ENCODE results near the gene FAM174B.

The FAM174B gene

DNA sequence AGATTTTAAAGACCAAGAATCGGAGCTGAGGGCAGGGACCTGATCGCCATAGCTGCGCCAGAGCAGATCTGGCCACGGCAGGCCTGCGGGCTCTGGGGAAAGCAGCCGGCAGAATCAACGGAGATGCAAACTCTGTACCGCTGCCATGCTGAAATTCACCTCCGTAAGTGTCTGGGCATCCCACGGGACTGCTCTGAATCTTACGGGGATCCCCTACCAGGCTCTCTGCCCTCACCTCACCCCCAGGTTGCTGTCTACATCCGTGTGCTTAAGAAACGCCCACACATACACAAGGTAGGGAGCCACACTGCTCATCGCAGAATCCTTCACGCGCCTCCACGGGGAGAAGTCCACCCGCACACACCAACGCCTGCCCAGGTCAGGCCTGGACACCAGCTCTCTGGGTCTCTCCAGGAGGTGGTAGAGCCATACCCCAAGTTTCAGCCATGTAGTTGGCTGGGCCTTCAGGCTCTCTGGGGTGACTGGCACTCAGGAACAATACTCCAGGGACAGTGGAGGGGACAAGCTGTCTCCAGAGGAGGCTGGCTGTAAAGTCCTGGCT lies 33.5 kb downstream of the FAM174B start:
- H3K4me1 ChIP-seq (ENCODE audit: control insufficient read depth, insufficient read depth, low read length) = peaks cover 65% of the 10 kb centered on the region

DNA sequence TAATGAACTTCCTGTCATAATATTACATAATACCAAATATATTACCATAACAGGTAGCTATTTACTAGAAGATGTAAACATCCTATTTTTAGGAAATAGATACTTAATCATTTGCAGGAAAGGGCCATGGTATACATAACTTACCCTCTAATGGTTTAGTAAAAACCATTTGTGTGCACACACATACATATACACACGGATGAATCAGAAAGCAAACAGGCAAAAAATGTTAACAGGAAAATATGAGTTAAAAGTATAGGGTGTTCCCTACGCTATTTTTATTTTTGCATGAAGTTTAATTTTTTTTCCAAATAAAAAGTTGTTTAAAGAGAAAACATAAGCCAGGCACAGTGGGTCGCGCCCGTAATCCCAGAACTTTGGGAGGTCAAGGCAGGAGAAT lies 34.6 kb downstream of the FAM174B start:
- Histone ChIP-seq H3K9ac (ENCODE audit: low read length) (no peak overlapping the region), H3K4me1 (ENCODE audit: control insufficient read depth, insufficient read depth, low read length) (peaks cover 76% of the 10 kb centered on the region), H3K27me3 (ENCODE audit: control insufficient read depth, insufficient read depth, low read length) (no peaks in the 10 kb centered on the region), H3K4me3 (ENCODE audit: low read length) (no peak overlapping the region), H3K9me3 (ENCODE audit: control insufficient read depth, low read length) (no peaks in the 10 kb centered on the region), H3K36me3 (ENCODE audit: control insufficient read depth, insufficient read depth, low read length) (no peaks in the 10 kb centered on the region)

More for the DNA sequence above, 33.5 kb downstream of the FAM174B start:
- no peaks in the 10 kb centered on the region for H3K27me3 ChIP-seq (ENCODE audit: control insufficient read depth, insufficient read depth, low read length)
- no peak overlapping the region for H3K9ac ChIP-seq (ENCODE audit: low read length)
- H3K36me3 ChIP-seq (ENCODE audit: control insufficient read depth, insufficient read depth, low read length) = no peaks in the 10 kb centered on the region
- H3K9me3 ChIP-seq (ENCODE audit: control insufficient read depth, low read length) = no peaks in the 10 kb centered on the region
- no peak overlapping the region for H3K4me3 ChIP-seq (ENCODE audit: low read length)

DNA sequence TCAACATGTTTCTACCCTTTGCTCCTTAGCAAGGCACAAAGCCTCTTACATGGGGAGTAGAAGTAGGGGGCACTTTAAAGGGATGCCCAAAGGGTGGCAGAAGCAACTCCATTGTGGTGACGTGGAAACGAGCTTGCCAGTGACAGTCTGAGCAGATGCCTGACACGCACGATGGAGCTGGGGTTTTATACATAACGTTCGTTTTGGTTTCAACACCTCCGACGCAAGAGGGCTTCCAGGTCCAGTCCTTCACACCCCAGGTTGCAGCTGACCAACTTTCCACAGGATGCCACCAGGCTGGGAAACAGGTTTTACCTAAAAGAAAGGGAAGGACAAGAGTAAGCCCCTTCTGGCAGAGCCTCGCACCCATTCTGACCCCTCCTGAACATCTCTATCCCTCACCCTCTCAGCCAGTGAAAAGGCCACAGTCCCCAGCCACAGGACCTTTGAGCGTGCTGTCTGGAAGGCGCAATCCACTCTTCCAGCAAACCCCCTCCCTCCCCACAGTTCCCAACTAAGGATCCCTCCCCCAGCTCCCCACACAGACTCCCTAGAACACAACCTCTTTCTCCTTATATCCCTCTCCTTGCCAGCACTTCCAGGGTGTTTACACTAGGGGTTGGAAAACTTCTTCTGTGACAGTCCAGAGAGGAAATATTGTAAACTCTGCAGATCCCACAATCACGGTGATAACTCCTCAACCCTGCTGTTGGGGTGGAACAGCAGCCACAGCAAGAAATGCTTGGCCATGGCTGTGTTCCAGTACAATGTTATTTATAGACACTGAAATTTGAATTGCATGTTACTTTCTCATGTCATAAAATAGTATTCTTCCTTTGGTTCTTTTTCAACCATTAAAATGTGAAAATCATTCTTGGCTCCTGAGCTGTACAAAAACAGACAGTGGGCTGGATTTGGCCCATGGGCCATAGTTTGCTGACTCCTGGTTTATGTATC lies 36.2 kb downstream of the FAM174B start:
- Histone ChIP-seq H3K4me3 (ENCODE audit: low read length) (no peak overlapping the region), H3K27me3 (ENCODE audit: control insufficient read depth, insufficient read depth, low read length) (no peaks in the 10 kb centered on the region), H3K9me3 (ENCODE audit: control insufficient read depth, low read length) (no peaks in the 10 kb centered on the region), H3K36me3 (ENCODE audit: control insufficient read depth, insufficient read depth, low read length) (no peaks in the 10 kb centered on the region), H3K9ac (ENCODE audit: low read length) (no peak overlapping the region), H3K4me1 (ENCODE audit: control insufficient read depth, insufficient read depth, low read length) (peaks cover 78% of the 10 kb centered on the region)

DNA sequence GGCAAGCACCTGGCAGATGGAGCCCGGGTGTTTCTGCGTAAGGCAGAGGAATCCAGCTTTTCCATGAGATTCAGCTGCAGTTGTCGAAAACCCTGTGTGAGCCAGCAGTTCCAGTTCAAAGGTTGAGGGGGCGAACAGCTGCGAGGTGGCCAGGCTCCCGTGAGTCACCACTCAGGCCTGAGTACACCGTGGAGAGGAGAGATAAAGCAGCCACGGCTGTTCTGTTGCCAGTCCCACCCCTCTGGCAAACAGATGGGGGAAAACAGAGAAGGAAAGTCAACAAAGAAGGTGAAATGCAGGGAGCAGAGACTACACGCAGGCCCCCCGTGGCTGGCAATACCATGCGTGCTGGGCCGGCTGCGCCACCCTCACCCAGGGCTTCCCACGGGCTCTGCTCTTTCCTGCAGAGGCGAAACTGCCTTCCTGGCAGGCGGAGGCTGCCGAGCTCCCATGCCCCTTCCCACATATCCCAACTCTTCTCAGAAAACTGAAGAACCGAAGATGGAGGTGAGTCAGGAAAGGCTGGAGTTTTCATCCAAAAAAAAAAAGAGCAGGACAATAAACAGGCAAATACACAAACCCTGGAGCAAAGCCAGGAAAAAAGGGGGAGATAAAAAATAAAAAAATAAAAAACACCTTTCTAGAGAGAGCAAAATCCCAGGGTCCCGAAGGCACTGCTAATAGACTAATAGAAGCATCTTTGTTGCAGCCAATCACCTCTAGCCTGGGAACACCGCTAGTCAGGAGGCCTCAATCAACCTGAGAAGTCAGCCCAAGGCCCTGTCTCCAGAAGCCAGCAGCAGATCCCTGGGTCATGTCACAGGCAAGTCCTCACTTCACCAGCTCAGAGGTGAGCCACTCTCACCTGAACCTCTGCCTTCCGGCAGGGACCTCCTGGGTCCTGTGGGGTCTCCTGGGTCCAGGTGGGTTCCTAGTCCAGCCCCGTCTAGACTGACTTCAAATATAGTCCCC lies 37.7 kb downstream of the FAM174B start:
- Histone ChIP-seq H3K9me3 (ENCODE audit: control insufficient read depth, low read length) (no peaks in the 10 kb centered on the region), H3K9ac (ENCODE audit: low read length) (peak overlapping the region; percentile 55), H3K36me3 (ENCODE audit: control insufficient read depth, insufficient read depth, low read length) (no peaks in the 10 kb centered on the region), H3K4me1 (ENCODE audit: control insufficient read depth, insufficient read depth, low read length) (peaks cover 84% of the 10 kb centered on the region), H3K27me3 (ENCODE audit: control insufficient read depth, insufficient read depth, low read length) (no peaks in the 10 kb centered on the region), H3K4me3 (ENCODE audit: low read length) (peak overlapping the region; percentile 2)

DNA sequence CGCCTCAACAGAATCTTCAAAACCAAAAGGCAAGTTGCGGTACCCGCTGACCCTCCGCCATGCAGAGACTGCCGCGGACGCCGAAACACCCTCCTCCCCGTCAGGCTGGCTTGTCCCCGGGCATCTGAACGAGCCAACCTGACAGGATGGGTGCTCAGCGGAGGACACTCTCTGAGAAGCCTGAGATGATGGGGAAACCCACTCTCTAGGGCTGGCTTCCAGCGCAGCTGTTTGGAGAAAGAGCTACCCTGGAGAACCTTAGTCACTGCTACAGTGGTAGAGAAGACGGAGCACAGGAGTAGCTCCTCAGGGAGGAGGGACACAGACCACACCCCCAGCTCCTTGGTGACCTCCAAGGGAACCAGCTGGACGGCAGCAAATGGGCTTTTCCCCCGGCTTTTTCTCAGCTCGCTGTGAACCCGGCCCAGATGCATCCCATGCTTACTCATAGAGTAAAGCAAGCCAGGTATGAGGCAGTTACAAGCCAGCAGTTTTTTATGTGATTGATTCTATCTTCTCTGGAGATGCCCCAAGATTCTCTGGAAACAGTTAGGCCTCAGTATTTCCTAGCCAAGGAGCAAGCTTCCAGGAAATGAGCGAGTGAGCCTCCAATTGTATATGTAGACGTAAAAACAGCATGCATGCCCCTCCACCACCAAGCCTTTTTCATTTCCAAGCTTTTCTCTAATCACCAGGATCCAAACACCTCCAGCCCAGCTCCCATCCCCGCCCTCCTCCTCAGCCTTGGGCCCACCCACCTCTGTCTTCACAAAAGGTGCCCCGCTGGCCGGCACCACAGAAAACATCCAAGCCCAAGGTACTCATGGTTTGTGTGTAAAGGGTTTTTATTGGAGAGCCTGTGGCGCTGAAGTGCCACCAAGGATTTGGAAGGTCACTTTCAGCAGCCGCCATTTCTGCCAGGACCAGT lies 38.7 kb downstream of the FAM174B start:
- no peaks in the 10 kb centered on the region for H3K27me3 ChIP-seq (ENCODE audit: control insufficient read depth, insufficient read depth, low read length)
- H3K9me3 ChIP-seq (ENCODE audit: control insufficient read depth, low read length) = no peaks in the 10 kb centered on the region
- H3K4me1 ChIP-seq (ENCODE audit: control insufficient read depth, insufficient read depth, low read length) = peaks cover 84% of the 10 kb centered on the region
- peak overlapping the region; percentile 2 for H3K4me3 ChIP-seq (ENCODE audit: low read length)
- H3K9ac ChIP-seq (ENCODE audit: low read length) = peak overlapping the region; percentile 52
- no peaks in the 10 kb centered on the region for H3K36me3 ChIP-seq (ENCODE audit: control insufficient read depth, insufficient read depth, low read length)

DNA sequence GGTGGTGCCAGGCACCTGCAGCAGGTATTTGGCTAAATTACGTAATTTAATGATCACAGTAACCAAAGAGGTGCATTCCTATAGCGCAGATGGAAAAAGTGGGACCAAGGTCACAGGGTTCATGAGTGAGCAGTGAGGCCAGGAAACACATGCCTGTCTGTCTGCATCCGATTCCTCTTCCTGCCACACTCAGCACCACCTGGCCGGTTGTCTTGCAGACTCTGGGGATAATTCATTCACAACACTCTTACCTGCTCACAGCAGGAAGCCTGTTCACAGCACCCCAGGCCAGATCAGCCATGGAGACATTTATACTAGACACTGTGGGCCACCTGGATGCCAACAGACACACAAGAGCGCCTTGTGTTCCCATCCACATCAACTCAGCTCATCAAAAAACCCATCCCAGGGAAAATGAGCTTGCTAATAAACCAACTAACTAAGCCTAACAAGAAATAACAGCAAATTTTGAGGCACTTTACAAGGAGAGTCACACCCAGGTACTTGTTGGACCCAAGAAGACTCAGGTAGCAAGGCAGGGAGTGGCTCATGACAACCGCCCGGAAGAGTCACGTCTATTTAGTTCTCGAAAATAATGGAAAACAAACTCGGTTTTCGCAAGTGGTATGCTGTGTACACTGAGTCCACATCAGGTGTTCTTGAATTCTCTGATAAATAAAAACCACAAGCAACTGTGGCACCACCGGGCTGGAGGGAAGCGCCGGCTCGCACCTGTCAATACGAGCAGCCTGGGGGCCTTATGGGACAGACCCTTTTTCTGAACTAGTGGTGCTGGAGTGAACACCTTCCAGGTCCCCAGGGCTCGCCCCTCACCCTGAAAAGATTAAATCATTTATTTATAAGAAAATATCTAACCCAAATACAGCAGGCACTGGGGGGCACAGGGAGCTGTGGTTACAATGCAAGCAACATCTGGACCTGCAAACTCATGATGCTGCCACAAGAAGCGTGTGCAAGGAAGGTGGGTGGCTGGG lies 40.5 kb downstream of the FAM174B start:
- Histone ChIP-seq H3K9me3 (ENCODE audit: control insufficient read depth, low read length) (no peaks in the 10 kb centered on the region), H3K9ac (ENCODE audit: low read length) (no peak overlapping the region), H3K36me3 (ENCODE audit: control insufficient read depth, insufficient read depth, low read length) (no peaks in the 10 kb centered on the region), H3K4me3 (ENCODE audit: low read length) (no peak overlapping the region), H3K27me3 (ENCODE audit: control insufficient read depth, insufficient read depth, low read length) (no peaks in the 10 kb centered on the region), H3K4me1 (ENCODE audit: control insufficient read depth, insufficient read depth, low read length) (peaks cover 70% of the 10 kb centered on the region)

DNA sequence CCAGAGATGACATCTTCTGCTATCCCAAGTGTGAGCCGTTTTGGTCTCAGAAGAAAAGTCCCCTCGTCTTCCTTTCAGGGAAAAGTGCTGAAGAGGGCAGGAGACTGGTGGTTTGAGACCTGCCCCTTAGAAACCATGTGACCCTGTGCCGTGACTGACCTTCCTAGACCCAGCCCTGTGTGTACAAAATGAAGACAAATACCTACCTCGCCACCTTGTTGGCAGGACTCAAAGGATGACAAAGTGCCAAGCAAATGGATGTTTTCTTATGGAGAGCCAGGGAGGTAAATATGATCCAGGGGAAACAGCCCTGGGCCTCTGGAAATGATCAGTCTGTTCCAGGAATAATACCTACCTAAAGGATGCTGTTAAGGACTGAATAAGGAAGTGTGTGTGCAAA lies 41.3 kb downstream of the FAM174B start:
- no peaks in the 10 kb centered on the region for H3K27me3 ChIP-seq (ENCODE audit: control insufficient read depth, insufficient read depth, low read length)
- H3K9me3 ChIP-seq (ENCODE audit: control insufficient read depth, low read length) = no peaks in the 10 kb centered on the region
- H3K9ac ChIP-seq (ENCODE audit: low read length) = no peak overlapping the region
- H3K4me3 ChIP-seq (ENCODE audit: low read length) = no peak overlapping the region
- peaks cover 68% of the 10 kb centered on the region for H3K4me1 ChIP-seq (ENCODE audit: control insufficient read depth, insufficient read depth, low read length)
- no peaks in the 10 kb centered on the region for H3K36me3 ChIP-seq (ENCODE audit: control insufficient read depth, insufficient read depth, low read length)

DNA sequence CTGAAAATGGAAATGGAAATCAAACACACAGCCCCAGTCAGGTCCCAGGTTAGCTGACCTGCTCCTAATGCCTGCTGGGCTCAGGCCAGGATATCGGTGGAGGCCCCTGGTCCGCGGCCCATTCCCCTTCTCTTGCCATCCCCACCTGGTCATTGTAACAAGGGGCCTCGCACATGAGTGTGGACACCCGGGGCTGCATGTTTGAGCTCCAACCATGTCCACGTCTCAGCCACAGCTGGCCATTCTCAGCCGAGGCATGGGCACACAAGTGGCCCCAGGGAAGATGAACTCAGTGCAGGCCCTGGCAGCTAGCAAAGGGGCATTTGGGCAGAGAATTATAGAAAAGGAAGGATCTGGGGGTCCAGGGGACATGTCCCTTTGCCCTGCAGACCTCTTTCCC lies 41.7 kb downstream of the FAM174B start:
- Histone ChIP-seq H3K4me1 (ENCODE audit: control insufficient read depth, insufficient read depth, low read length) (peaks cover 67% of the 10 kb centered on the region), H3K27me3 (ENCODE audit: control insufficient read depth, insufficient read depth, low read length) (no peaks in the 10 kb centered on the region), H3K9ac (ENCODE audit: low read length) (no peak overlapping the region)

DNA sequence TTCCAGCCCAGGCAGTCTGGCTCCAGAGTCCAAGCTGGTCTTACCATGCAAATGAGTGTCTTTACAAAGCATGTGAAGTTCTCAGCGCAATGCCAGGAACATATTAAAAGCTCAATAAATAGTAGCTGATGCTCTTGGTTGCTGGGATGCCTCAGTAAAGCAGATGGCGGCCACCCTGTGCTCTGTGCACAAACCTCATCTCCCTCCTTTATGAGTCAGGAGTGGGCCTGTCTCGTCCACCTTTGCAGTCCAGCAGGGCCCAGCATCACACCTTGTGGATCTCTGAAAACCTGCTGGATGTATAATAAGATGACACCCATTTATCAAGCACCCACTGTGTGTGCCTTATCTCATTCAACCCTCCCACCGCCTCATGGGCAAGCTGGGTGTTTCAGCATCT lies 42.7 kb downstream of the FAM174B start:
- no peaks in the 10 kb centered on the region for H3K36me3 ChIP-seq (ENCODE audit: control insufficient read depth, insufficient read depth, low read length)
- no peak overlapping the region for H3K9ac ChIP-seq (ENCODE audit: low read length)
- H3K27me3 ChIP-seq (ENCODE audit: control insufficient read depth, insufficient read depth, low read length) = no peaks in the 10 kb centered on the region
- no peak overlapping the region for H3K4me3 ChIP-seq (ENCODE audit: low read length)
- peaks cover 58% of the 10 kb centered on the region for H3K4me1 ChIP-seq (ENCODE audit: control insufficient read depth, insufficient read depth, low read length)
- H3K9me3 ChIP-seq (ENCODE audit: control insufficient read depth, low read length) = no peaks in the 10 kb centered on the region

More for the DNA sequence above, 41.7 kb downstream of the FAM174B start:
- Histone ChIP-seq H3K4me3 (ENCODE audit: low read length) (no peak overlapping the region), H3K9me3 (ENCODE audit: control insufficient read depth, low read length) (no peaks in the 10 kb centered on the region), H3K36me3 (ENCODE audit: control insufficient read depth, insufficient read depth, low read length) (no peaks in the 10 kb centered on the region)

DNA sequence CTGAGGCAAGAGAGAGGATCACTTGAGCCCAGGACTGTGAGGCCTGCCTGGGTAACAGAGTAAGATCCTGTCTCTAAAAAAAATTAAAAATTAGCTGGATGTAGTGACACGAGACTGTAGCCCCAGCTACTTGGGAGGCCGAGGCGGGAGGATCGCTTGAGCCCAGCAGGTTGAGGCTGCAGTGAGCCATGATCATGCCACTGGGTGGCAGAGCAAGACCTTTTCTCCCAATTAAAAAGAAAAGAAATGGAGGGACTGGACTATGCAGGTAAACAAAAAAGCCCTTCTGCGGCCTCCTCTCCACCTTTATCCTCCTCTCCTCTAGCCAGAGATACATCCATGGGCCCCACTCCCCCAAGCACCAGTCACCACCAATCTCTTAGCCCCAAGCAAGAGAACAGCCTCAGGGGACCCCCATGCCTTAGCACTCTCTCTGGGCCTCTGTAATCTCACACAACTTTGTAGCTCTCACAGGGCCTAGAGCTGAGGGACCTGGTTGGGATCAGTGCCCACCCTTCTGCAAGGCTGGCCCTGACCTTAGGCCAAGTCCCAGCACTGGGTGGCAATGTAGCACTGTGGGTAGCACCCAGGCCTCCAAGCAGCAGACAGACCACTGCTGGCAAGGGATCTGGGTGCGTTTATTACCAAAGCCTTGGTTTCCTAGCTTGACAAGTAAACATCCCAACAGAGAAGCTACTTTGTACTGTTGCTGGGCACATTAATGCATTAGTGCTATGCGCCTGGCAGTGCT lies 43.4 kb downstream of the FAM174B start:
- Histone ChIP-seq H3K4me1 (ENCODE audit: control insufficient read depth, insufficient read depth, low read length) (peaks cover 52% of the 10 kb centered on the region), H3K9ac (ENCODE audit: low read length) (no peak overlapping the region), H3K36me3 (ENCODE audit: control insufficient read depth, insufficient read depth, low read length) (no peaks in the 10 kb centered on the region), H3K9me3 (ENCODE audit: control insufficient read depth, low read length) (no peaks in the 10 kb centered on the region), H3K27me3 (ENCODE audit: control insufficient read depth, insufficient read depth, low read length) (no peaks in the 10 kb centered on the region), H3K4me3 (ENCODE audit: low read length) (no peak overlapping the region)
